Measurements from ENCODE around the gene CBLC.

DNA sequence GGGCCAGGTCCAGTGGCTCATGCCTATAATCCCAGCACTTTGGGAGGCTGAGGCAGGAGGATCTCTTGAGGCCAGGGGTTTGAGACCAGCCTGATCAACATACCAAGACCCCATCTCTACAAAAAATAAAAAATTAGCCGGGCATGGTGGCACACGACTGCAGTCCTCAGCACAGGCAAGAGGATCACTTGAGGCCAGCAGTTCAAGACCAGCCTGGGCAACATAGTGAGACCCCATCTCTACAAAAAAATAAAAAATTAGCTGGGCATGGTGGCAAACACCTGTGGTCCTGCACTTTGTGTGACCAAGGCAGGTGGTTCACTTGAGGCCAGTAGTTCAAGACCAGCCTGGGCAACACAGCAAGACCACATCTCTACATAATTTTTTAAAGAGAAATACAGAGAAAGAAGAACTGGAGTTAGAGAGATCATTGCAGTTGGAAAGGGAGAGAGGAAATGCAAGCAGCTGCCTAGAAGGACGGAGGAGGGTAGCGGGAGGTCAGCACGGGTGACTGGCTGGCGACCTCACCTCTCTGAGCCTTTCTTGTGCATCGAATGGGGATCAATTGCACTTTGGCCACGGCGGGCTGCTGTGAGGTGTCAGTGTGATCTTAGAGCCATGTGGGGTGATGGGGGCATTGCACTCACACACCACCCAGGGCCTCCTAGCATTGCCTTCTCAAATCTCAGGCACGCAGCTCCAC, 45.1 kb downstream of the CBLC start:
- TF ChIP-seq, protein P1, sequence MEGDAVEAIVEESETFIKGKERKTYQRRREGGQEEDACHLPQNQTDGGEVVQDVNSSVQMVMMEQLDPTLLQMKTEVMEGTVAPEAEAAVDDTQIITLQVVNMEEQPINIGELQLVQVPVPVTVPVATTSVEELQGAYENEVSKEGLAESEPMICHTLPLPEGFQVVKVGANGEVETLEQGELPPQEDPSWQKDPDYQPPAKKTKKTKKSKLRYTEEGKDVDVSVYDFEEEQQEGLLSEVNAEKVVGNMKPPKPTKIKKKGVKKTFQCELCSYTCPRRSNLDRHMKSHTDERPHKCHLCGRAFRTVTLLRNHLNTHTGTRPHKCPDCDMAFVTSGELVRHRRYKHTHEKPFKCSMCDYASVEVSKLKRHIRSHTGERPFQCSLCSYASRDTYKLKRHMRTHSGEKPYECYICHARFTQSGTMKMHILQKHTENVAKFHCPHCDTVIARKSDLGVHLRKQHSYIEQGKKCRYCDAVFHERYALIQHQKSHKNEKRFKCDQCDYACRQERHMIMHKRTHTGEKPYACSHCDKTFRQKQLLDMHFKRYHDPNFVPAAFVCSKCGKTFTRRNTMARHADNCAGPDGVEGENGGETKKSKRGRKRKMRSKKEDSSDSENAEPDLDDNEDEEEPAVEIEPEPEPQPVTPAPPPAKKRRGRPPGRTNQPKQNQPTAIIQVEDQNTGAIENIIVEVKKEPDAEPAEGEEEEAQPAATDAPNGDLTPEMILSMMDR (IDR thresholded peaks at IDR 0.05; ENCODE audit: borderline replicate concordance, extremely low read depth, low read length, poor library complexity, severe bottlenecking): no peak
- TF ChIP-seq EZH2 (IDR thresholded peaks at IDR 0.05; ENCODE audit: borderline replicate concordance, low read depth, low read length, severe bottlenecking): no peak

Measured in DND-41 (cell line).